GM12891 (cell line): ENCODE measurements around the gene ARRDC5.

Experiments
- PAX5 ChIP-seq: IDR thresholded peaks from 2 replicates; pipeline ENCODE4 v1.6.1; 2011; ENCODE audit warnings: low read length, moderate library complexity, mild to moderate bottlenecking; ENCODE audit not compliant: insufficient read depth, severe bottlenecking
- POLR2A ChIP-seq: IDR thresholded peaks from 2 replicates; pipeline ENCODE4 v1.6.1; 2011; ENCODE audit warnings: low read depth, low read length, control low read depth
- POLR2AphosphoS5 ChIP-seq: IDR thresholded peaks from 2 replicates; pipeline ENCODE4 v1.6.1; 2011; ENCODE audit warnings: low read depth, low read length, control low read depth
- POU2F2 ChIP-seq: IDR thresholded peaks from 2 replicates; pipeline ENCODE4 v1.6.1; 2011; ENCODE audit warnings: low read depth, mild to moderate bottlenecking, control low read depth, low read length, moderate library complexity
- SPI1 ChIP-seq: IDR thresholded peaks from 2 replicates; pipeline ENCODE4 v1.6.1; 2011; ENCODE audit warnings: low read depth, low read length, control low read depth
- TAF1 ChIP-seq: IDR thresholded peaks from 2 replicates; pipeline ENCODE4 v1.6.1; 2011; ENCODE audit warnings: low read depth, low read length, control low read depth

DNA sequence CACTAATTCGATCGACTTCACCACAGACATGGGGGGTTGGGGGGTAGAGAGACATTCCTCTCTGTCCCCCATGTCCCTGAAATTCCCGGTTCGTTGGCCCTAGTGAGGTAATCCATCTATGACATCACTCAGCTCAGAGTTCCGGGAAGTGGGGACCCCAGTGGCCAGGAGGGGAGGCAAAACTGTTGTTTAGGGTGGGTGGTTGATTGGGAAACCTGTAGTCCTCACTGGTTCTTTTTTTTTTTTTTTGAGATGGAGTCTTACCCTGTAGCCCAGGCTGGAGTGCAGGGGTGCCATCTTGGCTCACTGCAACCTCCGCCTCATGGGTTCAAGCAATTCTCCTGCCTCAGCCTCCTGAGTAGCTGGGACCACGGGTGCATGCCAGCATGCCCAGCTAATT is at the start of gene ARRDC5:
- TF ChIP-seq TAF1 (no peak), POLR2A (no peak), POLR2AphosphoS5 (no peak), POU2F2 (no peak), SPI1 (no peak), PAX5 (no peak)
